K562 (cell line): ENCODE measurements around the gene WDR49. TPM values are rescaled to one million over a fixed set of nuclear protein-coding genes. Genes with fewer than 3 reads are reported as not detected.

Source experiments
- ATAC-seq: fragments of 200-7000 bp; cut with Tn5 transposase; 3 replicates; pipeline ENCODE4 v1.9.1; 2020; ENCODE audit warnings: moderate library complexity
- BruUV-seq: library from RNA; stranded (reverse); fragments of 400-500 nt; replicated peaks from 2 replicates; lab custom pipeline; 2021; lab: Mats Ljungman, UMichigan
- CTCF ChIA-PET: fragments of 300-600 bp; formaldehyde crosslinking; extraction: SDS; loops from one replicate; lab custom pipeline; 2021; ENCODE audit warnings: low intra/inter-chr PET ratio; lab: Yijun Ruan, JAX
- POLR2A ChIA-PET: fragments of 300-600, 350-650 bp; sonication (Branson Sonifier 250); formaldehyde crosslinking; extraction: SDS; loops from one replicate; lab custom pipeline; 2021; ENCODE audit warnings: antibody characterized with exemption, inconsistent platforms; lab: Yijun Ruan, JAX
- DNase-seq, 4 experiments: peaks; one replicate each; pipeline versions ENCODE4 v3.0.0 to v3.0.0-alpha.2; 2011 to 2018; ENCODE audit warnings: low spot score in 3 of 4, mixed read lengths in 3 of 4; ENCODE audit errors: extremely low read depth in 1 of 4
- FAIRE-seq: peaks from 2 replicates; lab custom pipeline; 2011; peaks lifted over from hg19 to GRCh38; lab: Jason Lieb, UNC
- H2AFZ ChIP-seq: 2 replicates; pipeline ENCODE4 v1.6.0; 2011; ENCODE audit warnings: low read depth, low read length, control low read depth, inconsistent platforms
- H3K27ac ChIP-seq: fragments of 200-600 bp; 3 replicates; pipeline ENCODE4 v1.8.0; 2011; ENCODE audit warnings: low read depth, mild to moderate bottlenecking, control low read depth, inconsistent platforms, low read length, moderate library complexity, mixed read lengths; ENCODE audit errors: extremely low read depth
- H3K27me3 ChIP-seq, 2 experiments: fragments of 300-600 bp in 1 of 2; 2 replicates in 1 of 2; 3 replicates in 1 of 2; pipeline versions ENCODE4 v1.6.0 to v1.8.0; 2011; ENCODE audit warnings: inconsistent platforms in 2 of 2, low read length in 2 of 2, mild to moderate bottlenecking in 1 of 2, mixed read lengths in 1 of 2, moderate library complexity in 1 of 2; ENCODE audit not compliant: control insufficient read depth in 2 of 2, insufficient read depth in 2 of 2
- H3K36me3 ChIP-seq: fragments of 300-600 bp; 3 replicates; pipeline ENCODE4 v1.8.0; 2011; ENCODE audit warnings: mild to moderate bottlenecking, low read length, inconsistent platforms; ENCODE audit not compliant: control insufficient read depth, insufficient read depth
- H3K4me1 ChIP-seq, 2 experiments: fragments of 200-600 bp in 1 of 2; replicated peaks in 1 of 2; 2 replicates in 1 of 2; 3 replicates in 1 of 2; pipeline versions ENCODE4 v1.5.1 to v1.8.0; 2011; ENCODE audit warnings: inconsistent platforms in 2 of 2, low read length in 2 of 2, mild to moderate bottlenecking in 1 of 2, mixed read lengths in 1 of 2, moderate library complexity in 1 of 2; ENCODE audit not compliant: control insufficient read depth in 2 of 2, insufficient read depth in 2 of 2
- H3K4me2 ChIP-seq: 2 replicates; pipeline ENCODE4 v1.6.1; 2011; ENCODE audit warnings: low read length, control low read depth, inconsistent platforms, mixed read lengths; ENCODE audit not compliant: insufficient read depth
- H3K4me3 ChIP-seq: fragments of 200-600 bp; sonication (generic), shearing (Covaris generic); 2 replicates; pipeline ENCODE4 v1.5.1; 2016; ENCODE audit warnings: control low read depth, inconsistent platforms
- H3K79me2 ChIP-seq: fragments of 200-600 bp; 3 replicates; pipeline ENCODE4 v1.8.0; 2011; ENCODE audit warnings: low read length, inconsistent platforms; ENCODE audit not compliant: control insufficient read depth, insufficient read depth
- H3K9ac ChIP-seq, 2 experiments: 2 replicates each; pipeline versions ENCODE4 v1.6.0 to v1.6.1; 2011; ENCODE audit warnings: low read depth in 2 of 2, low read length in 2 of 2, control low read depth in 1 of 2, inconsistent platforms in 1 of 2, mild to moderate bottlenecking in 1 of 2, mixed read lengths in 1 of 2; ENCODE audit not compliant: insufficient read depth in 1 of 2
- H3K9me1 ChIP-seq: one replicate; pipeline ENCODE4 v1.6.0; 2011; ENCODE audit warnings: inconsistent platforms, mild to moderate bottlenecking, low read length, moderate library complexity; ENCODE audit not compliant: control insufficient read depth, insufficient read depth
- H3K9me3 ChIP-seq: replicated peaks from 2 replicates; pipeline ENCODE4 v1.5.1; 2011; ENCODE audit warnings: low read depth, low read length, inconsistent platforms; ENCODE audit not compliant: control insufficient read depth, insufficient read depth
- H4K20me1 ChIP-seq: replicated peaks from 2 replicates; pipeline ENCODE4 v1.6.1; 2011; ENCODE audit warnings: low read length, inconsistent platforms, mixed read lengths; ENCODE audit not compliant: control insufficient read depth, insufficient read depth
- ARID4B ChIP-seq: sonication (generic); formaldehyde crosslinking; IDR thresholded peaks from 2 replicates; pipeline ENCODE4 v1.8.0; 2022; ENCODE audit warnings: mild to moderate bottlenecking, missing genetic modification reagents
- CHD4 ChIP-seq: fragments of 200-600 bp; sonication (generic); IDR thresholded peaks from 3 replicates; pipeline ENCODE4 v1.6.1; 2012; ENCODE audit warnings: low read depth, mild to moderate bottlenecking, mixed read lengths, low read length, inconsistent platforms; ENCODE audit not compliant: insufficient read depth, insufficient replicate concordance, poor library complexity, severe bottlenecking
- JUND ChIP-seq, 2 experiments: IDR thresholded peaks; 2 replicates in 1 of 2; 3 replicates in 1 of 2; pipeline ENCODE4 v1.6.1; 2011; ENCODE audit warnings: borderline replicate concordance in 2 of 2, low read depth in 2 of 2, low read length in 2 of 2, improper control_type of control experiment in 1 of 2, missing biosample characterization in 1 of 2, missing genetic modification characterization in 1 of 2, missing genetic modification reagents in 1 of 2
- MYBL2 ChIP-seq, 2 experiments: fragments of 450-650 bp in 1 of 2; sonication (generic) in 1 of 2; formaldehyde crosslinking in 1 of 2; IDR thresholded peaks; 2 replicates each; pipeline versions ENCODE4 v1.6.1 to v1.8.1; 2017 to 2022; ENCODE audit warnings: borderline replicate concordance in 1 of 2, inconsistent platforms in 1 of 2, low read depth in 1 of 2, mild to moderate bottlenecking in 1 of 2, missing genetic modification reagents in 1 of 2, moderate library complexity in 1 of 2
- ZNF79 ChIP-seq: fragments of 250-450 bp; sonication (Bioruptor Pico); IDR thresholded peaks from 2 replicates; pipeline ENCODE4 v1.4.0; 2020; ENCODE audit warnings: low read depth, mild to moderate bottlenecking, moderate library complexity
- WGBS: fragments of 100-300 bp; shearing (Covaris generic); methylation state at CpG from one replicate; pipeline ENCODE4 v1.1.6; 2016; ENCODE audit warnings: low coverage, mixed read lengths; ENCODE audit not compliant: insufficient coverage; ENCODE audit errors: missing lambda C conversion rate; 5-methylcytosine and 5-hydroxymethylcytosine counted together
- in situ Hi-C: fragments of 300-500 bp; cut with MboI; formaldehyde crosslinking; loops from 4 replicates; pipeline ENCODE4 v1.15.0; 2018; ENCODE audit warnings: inconsistent platforms, mixed read lengths
- intact Hi-C: fragments of 100-400 bp; cut with micrococcal nuclease; formaldehyde crosslinking; loops from 2 replicates; pipeline ENCODE4 v1.14.2; 2022
- polyA plus RNA-seq, 8 experiments: library from polyadenylated mRNA; depleted of rRNA in 4 of 8; stranded (reverse) in 5 of 8; unstranded in 3 of 8; fragments of >200 nt; fragmentation: Nextera tagmentation in 2 of 8; fragmentation: Illumina TruSeq in 1 of 8; extraction: Ambion mirVana in 2 of 8; extraction: Trizol in 1 of 8; gene quantifications; 2 replicates each; pipeline versions ENCODE4 v1.2.1 to v1.2.3, GENCODE V29; 2011 to 2014; ENCODE audit warnings: inconsistent platforms in 1 of 8, missing spikeins in 1 of 8
- total RNA-seq, 7 experiments: library from RNA; depleted of rRNA in 6 of 7; stranded (reverse); fragments of >200 nt in 6 of 7; fragmentation: Illumina TruSeq in 2 of 7; extraction: Trizol in 2 of 7; gene quantifications; 2 replicates each; pipeline versions ENCODE4 v1.2.1 to v1.2.3, GENCODE V29; 2011 to 2021; ENCODE audit warnings: low replicate concordance in 1 of 7
- TF ChIP-seq, protein P1 (sequence below): fragments of 200-800 bp; sonication (Bioruptor generic); IDR thresholded peaks from 2 replicates; pipeline ENCODE4 v1.6.1; 2016; ENCODE audit warnings: missing genetic modification characterization, missing compliant biosample characterization
- TF ChIP-seq, protein P2 (sequence below): sonication (generic); formaldehyde crosslinking; IDR thresholded peaks from 2 replicates; pipeline ENCODE4 v1.8.0; 2022; ENCODE audit warnings: missing genetic modification reagents, mild to moderate bottlenecking, moderate library complexity, borderline replicate concordance
- TF ChIP-seq, protein P3 (sequence below): IDR thresholded peaks from 2 replicates; pipeline ENCODE4 v1.6.1; 2011; ENCODE audit not compliant: insufficient read length; ENCODE audit errors: extremely low read depth

The WDR49 gene
- total and polyA plus RNA-seq, 9 of the 15 experiments (the other 6 are each of a cell fraction or from before 2014, with no cell fraction given), result not detected

- Histone ChIP-seq H3K79me2 (no peaks in the 10 kb centered on the region), H3K27ac (no peak overlapping the region), H3K27me3 (no peaks in the 10 kb centered on the region), H3K9ac (no peak overlapping the region), H3K4me2 (no peak overlapping the region), H3K9me1 (no peaks in the 10 kb centered on the region), H3K36me3 (no peaks in the 10 kb centered on the region), H2AFZ (no peak overlapping the region), H3K9me3 (no peaks in the 10 kb centered on the region), H4K20me1 (no peaks in the 10 kb centered on the region), H3K4me3 (no peak overlapping the region), H3K4me1 (no peaks in the 10 kb centered on the region)
- ChIA-PET POLR2A (no interaction called here), CTCF (no interaction called here)
- no TSS peak for BruUV-seq
- DNase-seq, result no peak
- FAIRE-seq, result no peak
- no peak for ATAC-seq
- 0% methylated on average over 2 of the region's 2 CpGs for WGBS
- intact Hi-C loops, result no loop called here
- in situ Hi-C loops, result no loop called here
- TF ChIP-seq, protein P1, sequence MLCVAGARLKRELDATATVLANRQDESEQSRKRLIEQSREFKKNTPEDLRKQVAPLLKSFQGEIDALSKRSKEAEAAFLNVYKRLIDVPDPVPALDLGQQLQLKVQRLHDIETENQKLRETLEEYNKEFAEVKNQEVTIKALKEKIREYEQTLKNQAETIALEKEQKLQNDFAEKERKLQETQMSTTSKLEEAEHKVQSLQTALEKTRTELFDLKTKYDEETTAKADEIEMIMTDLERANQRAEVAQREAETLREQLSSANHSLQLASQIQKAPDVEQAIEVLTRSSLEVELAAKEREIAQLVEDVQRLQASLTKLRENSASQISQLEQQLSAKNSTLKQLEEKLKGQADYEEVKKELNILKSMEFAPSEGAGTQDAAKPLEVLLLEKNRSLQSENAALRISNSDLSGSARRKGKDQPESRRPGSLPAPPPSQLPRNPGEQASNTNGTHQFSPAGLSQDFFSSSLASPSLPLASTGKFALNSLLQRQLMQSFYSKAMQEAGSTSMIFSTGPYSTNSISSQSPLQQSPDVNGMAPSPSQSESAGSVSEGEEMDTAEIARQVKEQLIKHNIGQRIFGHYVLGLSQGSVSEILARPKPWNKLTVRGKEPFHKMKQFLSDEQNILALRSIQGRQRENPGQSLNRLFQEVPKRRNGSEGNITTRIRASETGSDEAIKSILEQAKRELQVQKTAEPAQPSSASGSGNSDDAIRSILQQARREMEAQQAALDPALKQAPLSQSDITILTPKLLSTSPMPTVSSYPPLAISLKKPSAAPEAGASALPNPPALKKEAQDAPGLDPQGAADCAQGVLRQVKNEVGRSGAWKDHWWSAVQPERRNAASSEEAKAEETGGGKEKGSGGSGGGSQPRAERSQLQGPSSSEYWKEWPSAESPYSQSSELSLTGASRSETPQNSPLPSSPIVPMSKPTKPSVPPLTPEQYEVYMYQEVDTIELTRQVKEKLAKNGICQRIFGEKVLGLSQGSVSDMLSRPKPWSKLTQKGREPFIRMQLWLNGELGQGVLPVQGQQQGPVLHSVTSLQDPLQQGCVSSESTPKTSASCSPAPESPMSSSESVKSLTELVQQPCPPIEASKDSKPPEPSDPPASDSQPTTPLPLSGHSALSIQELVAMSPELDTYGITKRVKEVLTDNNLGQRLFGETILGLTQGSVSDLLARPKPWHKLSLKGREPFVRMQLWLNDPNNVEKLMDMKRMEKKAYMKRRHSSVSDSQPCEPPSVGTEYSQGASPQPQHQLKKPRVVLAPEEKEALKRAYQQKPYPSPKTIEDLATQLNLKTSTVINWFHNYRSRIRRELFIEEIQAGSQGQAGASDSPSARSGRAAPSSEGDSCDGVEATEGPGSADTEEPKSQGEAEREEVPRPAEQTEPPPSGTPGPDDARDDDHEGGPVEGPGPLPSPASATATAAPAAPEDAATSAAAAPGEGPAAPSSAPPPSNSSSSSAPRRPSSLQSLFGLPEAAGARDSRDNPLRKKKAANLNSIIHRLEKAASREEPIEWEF (CRISPR knock-in tag), result no peak
- no peak for TF ChIP-seq ZNF79
- no peak for TF ChIP-seq MYBL2 (IDR thresholded peaks at IDR 0.05; ENCODE audit: low read depth)
- no peak for TF ChIP-seq MYBL2 (CRISPR knock-in tag; IDR thresholded peaks at IDR 0.05; ENCODE audit: borderline replicate concordance)
- TF ChIP-seq CHD4, result no peak
- TF ChIP-seq ARID4B (CRISPR knock-in tag), result no peak
- TF ChIP-seq, protein P2, sequence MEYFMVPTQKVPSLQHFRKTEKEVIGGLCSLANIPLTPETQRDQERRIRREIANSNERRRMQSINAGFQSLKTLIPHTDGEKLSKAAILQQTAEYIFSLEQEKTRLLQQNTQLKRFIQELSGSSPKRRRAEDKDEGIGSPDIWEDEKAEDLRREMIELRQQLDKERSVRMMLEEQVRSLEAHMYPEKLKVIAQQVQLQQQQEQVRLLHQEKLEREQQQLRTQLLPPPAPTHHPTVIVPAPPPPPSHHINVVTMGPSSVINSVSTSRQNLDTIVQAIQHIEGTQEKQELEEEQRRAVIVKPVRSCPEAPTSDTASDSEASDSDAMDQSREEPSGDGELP (CRISPR knock-in tag), result no peak
- no peak for TF ChIP-seq JUND (IDR thresholded peaks at IDR 0.05; ENCODE audit: borderline replicate concordance, low read depth, low read length)
- no peak for TF ChIP-seq JUND (tag; IDR thresholded peaks at IDR 0.05; ENCODE audit: borderline replicate concordance, low read depth, low read length)
- TF ChIP-seq, protein P3, sequence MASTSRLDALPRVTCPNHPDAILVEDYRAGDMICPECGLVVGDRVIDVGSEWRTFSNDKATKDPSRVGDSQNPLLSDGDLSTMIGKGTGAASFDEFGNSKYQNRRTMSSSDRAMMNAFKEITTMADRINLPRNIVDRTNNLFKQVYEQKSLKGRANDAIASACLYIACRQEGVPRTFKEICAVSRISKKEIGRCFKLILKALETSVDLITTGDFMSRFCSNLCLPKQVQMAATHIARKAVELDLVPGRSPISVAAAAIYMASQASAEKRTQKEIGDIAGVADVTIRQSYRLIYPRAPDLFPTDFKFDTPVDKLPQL, result no peak
Observed at GRCh38 chr3:167502401-167502800, 151.3 kb downstream of the WDR49 start.
